Fibroblast of skin of back (primary cell): Measurements from ENCODE around the gene EFCAB8.

Experiments used
- DNase-seq: peaks from one replicate; pipeline ENCODE4 v3.0.0-alpha.2; 2013

Gene EFCAB8

DNA sequence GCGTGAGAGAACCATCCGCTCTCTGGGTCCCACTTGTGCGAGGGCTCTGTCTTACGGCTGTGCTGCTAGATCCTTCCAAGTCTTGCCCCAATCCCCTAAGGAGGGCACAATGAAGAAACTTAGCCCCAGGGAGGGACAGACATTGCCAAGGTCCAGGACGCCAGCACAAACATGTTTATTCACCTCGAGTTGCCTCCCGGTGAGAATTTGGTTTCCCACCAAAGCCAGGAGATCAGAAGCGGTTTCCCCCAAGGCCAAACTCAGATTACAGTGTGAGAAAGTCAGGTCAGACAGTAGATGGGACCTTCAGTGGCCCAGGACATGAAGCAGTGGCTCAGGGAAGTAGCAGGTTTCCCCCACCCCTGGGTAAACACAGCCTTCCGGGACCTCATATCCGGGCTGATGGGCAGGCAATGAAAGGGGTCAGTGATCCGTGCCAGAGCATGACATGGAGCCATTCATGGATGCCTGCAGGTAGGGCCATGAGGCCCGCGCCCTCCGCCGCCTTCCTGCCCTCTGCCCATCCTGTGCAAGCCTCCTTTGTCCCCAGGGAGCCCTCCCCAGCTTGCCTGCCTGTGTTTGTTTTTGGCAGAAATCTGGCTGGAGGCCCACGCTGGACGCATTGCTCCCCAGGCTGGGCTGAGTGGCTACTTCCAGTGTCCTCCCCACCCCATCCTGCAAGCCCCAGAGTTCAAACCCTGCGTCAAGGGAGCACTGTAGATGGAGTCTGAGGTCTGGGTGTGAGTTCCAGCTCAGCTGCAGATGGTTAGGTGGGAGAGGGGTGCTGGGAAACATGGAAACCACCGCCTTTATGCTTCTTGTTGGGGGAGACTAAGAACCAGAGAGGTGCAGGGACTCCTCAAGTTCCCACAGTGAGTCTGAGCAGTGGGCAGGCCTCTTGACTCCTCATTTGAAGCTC lies 150.8 kb downstream of the EFCAB8 start:
- DNase-seq = no peak

DNA sequence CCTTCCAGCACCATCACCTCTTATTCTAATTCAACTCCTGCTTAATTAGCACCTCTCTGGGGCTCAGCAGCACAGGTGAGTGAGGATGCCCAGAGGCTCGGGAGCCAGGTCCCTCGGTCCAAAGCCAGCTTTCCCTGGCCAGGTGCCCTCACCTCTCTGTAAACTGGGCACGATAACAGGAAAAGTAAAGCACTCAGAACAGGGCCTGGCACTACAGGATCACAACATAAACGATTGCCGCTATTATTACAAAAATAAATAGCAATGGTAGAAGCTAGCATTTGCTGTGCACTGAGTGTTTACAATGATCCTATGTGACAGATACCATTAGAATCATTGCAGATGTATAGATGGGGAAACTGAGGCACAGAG lies 151.4 kb downstream of the EFCAB8 start:
- no peak for DNase-seq

DNA sequence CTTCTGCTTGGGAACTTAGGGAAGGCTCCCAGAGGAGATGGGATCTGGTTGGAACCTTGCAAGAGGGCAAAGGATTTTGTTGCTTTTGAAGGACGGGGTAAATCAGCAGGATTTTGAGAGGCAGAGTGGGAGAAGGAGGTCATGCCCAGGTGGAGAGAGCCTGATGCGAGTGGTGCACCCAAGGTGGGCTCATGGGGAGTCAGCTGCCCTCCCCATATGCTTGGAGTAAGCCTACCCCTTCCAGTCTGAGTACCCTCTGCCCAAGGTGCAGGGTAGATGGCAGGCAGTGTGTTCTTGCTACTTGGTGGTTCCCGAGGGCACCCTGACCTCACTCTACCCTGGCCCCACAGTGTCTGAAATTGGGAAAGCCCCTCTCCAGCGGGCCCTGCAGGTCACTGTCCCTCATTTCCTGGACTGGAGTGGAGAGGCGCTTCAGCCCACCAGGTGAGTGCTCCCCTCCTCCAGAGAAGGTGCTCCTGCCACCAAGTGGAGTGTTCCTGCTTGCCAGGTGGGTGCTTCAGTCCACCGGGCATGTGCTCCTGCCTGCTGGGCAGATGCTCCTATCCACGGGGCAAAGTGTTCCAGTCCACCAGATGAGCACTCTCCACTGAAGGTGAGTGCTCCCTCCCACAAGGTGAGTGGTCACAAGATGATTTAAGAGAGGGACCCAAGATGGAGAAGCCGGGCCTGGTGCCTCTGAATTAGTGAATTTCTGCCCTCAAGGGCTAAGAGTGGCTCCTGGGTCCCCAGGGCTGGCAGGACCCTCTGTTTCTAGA lies 152.1 kb downstream of the EFCAB8 start:
- DNase-seq = no peak
